Tibial nerve (tissue), 4 donors: ENCODE results near the gene GORAB. TPM values are rescaled to one million over a fixed set of nuclear protein-coding genes. Genes with fewer than 3 reads are reported as not detected.

Experiments used
- DNase-seq, 2 donors: peaks; one replicate each; pipeline ENCODE4 v3.0.0-alpha.2; 2019; ENCODE audit warnings: low spot score in 2 of 2
- H3K27ac ChIP-seq, 4 donors: fragments of 200-600 bp; sonication (generic) in 3 of 4; one replicate each; pipeline ENCODE4 v1.5.1; 2017 to 2019; ENCODE audit warnings: mild to moderate bottlenecking in 1 of 4
- H3K27me3 ChIP-seq, 2 donors: fragments of 200-600 bp; sonication (generic) in 1 of 2; one replicate each; pipeline versions ENCODE4 v1.5.1 to v1.6.0; 2017 to 2019
- H3K36me3 ChIP-seq, 3 donors: fragments of 200-600 bp; sonication (generic); one replicate each; pipeline ENCODE4 v1.5.1; 2018 to 2019
- H3K4me1 ChIP-seq, 4 donors: fragments of 200-600 bp; sonication (generic) in 3 of 4; one replicate each; pipeline ENCODE4 v1.5.1; 2017 to 2019
- H3K4me3 ChIP-seq, 4 donors: fragments of 200-600 bp; sonication (generic) in 3 of 4; one replicate each; pipeline ENCODE4 v1.5.1; 2017 to 2019; ENCODE audit warnings: mild to moderate bottlenecking in 1 of 4, moderate library complexity in 1 of 4
- H3K9me3 ChIP-seq, 4 donors: fragments of 200-600 bp; sonication (generic) in 3 of 4; one replicate each; pipeline ENCODE4 v1.5.1; 2017 to 2019
- EP300 ChIP-seq, 2 donors: sonication (generic); formaldehyde crosslinking; IDR thresholded peaks; one replicate each; pipeline ENCODE4 v1.6.1; 2017; ENCODE audit warnings: antibody characterized with exemption in 2 of 2, mild to moderate bottlenecking in 1 of 2
- POLR2A ChIP-seq, 2 donors: fragments of 450-650 bp; IDR thresholded peaks; one replicate each; pipeline ENCODE4 v1.6.1; 2017; ENCODE audit warnings: antibody characterized with exemption in 2 of 2, mild to moderate bottlenecking in 2 of 2, moderate library complexity in 2 of 2
- WGBS, 2 donors: methylation state at CpG; one replicate each; pipeline ENCODE4 v1.1.5; 2018; 5-methylcytosine and 5-hydroxymethylcytosine counted together
- total RNA-seq, 4 donors: library from RNA; depleted of rRNA; stranded (reverse); fragments of >200 nt; gene quantifications; one replicate each; pipeline ENCODE4 v1.1.0, GENCODE V29; 2016
- TF ChIP-seq, protein P1 (sequence below), 5 experiments: fragments of 200-600 bp in 3 of 5; fragments of 450-650 bp in 2 of 5; sonication (generic) in 3 of 5; IDR thresholded peaks; one replicate each; pipeline ENCODE4 v1.5.1; 2016 to 2019; ENCODE audit warnings: antibody characterized with exemption in 5 of 5, mild to moderate bottlenecking in 3 of 5, moderate library complexity in 2 of 5

GORAB gene, protein sequence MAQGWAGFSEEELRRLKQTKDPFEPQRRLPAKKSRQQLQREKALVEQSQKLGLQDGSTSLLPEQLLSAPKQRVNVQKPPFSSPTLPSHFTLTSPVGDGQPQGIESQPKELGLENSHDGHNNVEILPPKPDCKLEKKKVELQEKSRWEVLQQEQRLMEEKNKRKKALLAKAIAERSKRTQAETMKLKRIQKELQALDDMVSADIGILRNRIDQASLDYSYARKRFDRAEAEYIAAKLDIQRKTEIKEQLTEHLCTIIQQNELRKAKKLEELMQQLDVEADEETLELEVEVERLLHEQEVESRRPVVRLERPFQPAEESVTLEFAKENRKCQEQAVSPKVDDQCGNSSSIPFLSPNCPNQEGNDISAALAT
- 10 to 100 TPM in 3 of 4 donors, 1 to 10 TPM in 1; 8.6 to 35.2 (median 11.2) TPM for total RNA-seq

GRCh38 chr1:170531758-170532657 lies at the start of gene GORAB:
Gene GORAB (plus strand): TSS chr1:170532166. CDS start chr1:170532224, 58 bp downstream.
- Histone ChIP-seq H3K4me3 (peak within 1 kb of the TSS; percentile 67 to 80 (median 76)), H3K27me3 (no peaks in the 10 kb centered on the region), H3K27ac (peak within 1 kb of the TSS; percentile 65 to 94 (median 88)), H3K9me3 (no peaks in the 10 kb centered on the region), H3K4me1 (peaks cover 0 to 30% (median 6%) of the 10 kb centered on the region in 4 donors), H3K36me3 (no peaks in the 10 kb centered on the region)
- WGBS, 2 donors = 0% methylated on average over 36 of the region's 36 CpGs
- DNase-seq = peak; percentile 83 to 88
- peak in 1 of 2 donors; percentile 64 for TF ChIP-seq POLR2A (IDR thresholded peaks at IDR 0.05)
- peak in 1 of 2 donors; percentile 89 for TF ChIP-seq EP300 (IDR thresholded peaks at IDR 0.05)
- TF ChIP-seq, protein P1, sequence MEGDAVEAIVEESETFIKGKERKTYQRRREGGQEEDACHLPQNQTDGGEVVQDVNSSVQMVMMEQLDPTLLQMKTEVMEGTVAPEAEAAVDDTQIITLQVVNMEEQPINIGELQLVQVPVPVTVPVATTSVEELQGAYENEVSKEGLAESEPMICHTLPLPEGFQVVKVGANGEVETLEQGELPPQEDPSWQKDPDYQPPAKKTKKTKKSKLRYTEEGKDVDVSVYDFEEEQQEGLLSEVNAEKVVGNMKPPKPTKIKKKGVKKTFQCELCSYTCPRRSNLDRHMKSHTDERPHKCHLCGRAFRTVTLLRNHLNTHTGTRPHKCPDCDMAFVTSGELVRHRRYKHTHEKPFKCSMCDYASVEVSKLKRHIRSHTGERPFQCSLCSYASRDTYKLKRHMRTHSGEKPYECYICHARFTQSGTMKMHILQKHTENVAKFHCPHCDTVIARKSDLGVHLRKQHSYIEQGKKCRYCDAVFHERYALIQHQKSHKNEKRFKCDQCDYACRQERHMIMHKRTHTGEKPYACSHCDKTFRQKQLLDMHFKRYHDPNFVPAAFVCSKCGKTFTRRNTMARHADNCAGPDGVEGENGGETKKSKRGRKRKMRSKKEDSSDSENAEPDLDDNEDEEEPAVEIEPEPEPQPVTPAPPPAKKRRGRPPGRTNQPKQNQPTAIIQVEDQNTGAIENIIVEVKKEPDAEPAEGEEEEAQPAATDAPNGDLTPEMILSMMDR (IDR thresholded peaks at IDR 0.05) = no peak

- Histone ChIP-seq H3K9me3 (no peaks in the 10 kb centered on the region), H3K27me3 (no peaks in the 10 kb centered on the region), H3K4me1 (peaks cover 0 to 7% (median 0%) of the 10 kb centered on the region in 4 donors), H3K36me3 (no peaks in the 10 kb centered on the region), H3K4me3 (no peak overlapping the region), H3K27ac (no peak overlapping the region)
- WGBS, 2 donors = 22 to 30% methylated on average over 5 of the region's 5 CpGs
- no peak for DNase-seq
- TF ChIP-seq, protein P1 (IDR thresholded peaks at IDR 0.05) = no peak
- TF ChIP-seq POLR2A (IDR thresholded peaks at IDR 0.05) (no peak), EP300 (IDR thresholded peaks at IDR 0.05) (no peak)
Measured at GRCh38 chr1:170483051-170483450, 48.9 kb upstream of the GORAB start.

DNA sequence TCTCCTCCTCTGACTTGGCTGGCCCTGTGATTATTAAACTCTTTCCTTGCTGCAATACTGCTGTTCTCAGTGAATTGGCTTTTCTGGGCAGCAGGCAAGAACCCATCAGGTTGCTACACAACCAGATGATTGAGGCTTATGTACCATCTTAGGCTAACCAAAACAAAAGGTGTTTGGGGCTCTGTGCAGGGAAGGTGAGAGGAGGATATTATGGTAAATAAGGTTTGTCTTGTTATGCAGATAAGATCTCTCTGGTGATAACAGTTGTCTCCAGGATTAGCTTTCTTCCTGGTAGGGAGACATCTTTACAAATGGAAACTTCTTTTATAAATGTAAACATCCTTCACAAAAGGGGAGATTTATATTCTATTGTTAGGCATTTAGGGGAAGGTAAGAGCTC lies 44.5 kb upstream of the GORAB start:
- H3K36me3 ChIP-seq = no peaks in the 10 kb centered on the region
- H3K4me3 ChIP-seq = no peak overlapping the region
- H3K4me1 ChIP-seq = peaks cover 0 to 7% (median 0%) of the 10 kb centered on the region in 4 donors
- no peak for TF ChIP-seq EP300 (IDR thresholded peaks at IDR 0.05)
- TF ChIP-seq, protein P1 (IDR thresholded peaks at IDR 0.05) = no peak
- no peak for TF ChIP-seq POLR2A (IDR thresholded peaks at IDR 0.05)
- no peaks in the 10 kb centered on the region for H3K9me3 ChIP-seq
- no peak overlapping the region for H3K27ac ChIP-seq
- DNase-seq = no peak
- no peaks in the 10 kb centered on the region for H3K27me3 ChIP-seq

DNA sequence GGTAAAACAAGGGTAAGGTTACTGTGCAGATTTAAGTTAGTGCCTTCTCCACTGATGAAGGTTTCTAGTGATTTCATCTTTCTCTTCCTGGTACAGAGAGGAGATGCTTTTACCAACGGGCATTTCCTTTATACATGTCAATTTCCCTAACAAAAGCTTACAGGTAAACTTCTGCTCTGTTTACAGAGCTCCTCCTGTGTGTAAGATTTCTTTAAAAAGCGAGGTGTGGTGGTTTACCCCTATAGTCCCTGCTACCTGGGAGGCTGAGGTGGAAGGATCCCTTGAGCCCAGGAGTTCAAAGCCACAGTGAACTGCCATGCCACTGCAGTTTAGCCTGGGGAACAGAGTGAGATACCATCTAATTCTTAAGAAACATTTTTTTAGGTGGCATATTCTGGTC lies 40.7 kb upstream of the GORAB start:
- 77 to 88% methylated on average over 2 of the region's 2 CpGs for WGBS, 2 donors
- H3K4me1 ChIP-seq = peaks cover 0 to 11% (median 0%) of the 10 kb centered on the region in 4 donors
- DNase-seq = no peak
- no peak overlapping the region for H3K4me3 ChIP-seq
- H3K27me3 ChIP-seq = no peaks in the 10 kb centered on the region
- H3K27ac ChIP-seq = no peak overlapping the region
- no peaks in the 10 kb centered on the region for H3K36me3 ChIP-seq
- no peaks in the 10 kb centered on the region for H3K9me3 ChIP-seq
- no peak for TF ChIP-seq EP300 (IDR thresholded peaks at IDR 0.05)
- no peak for TF ChIP-seq POLR2A (IDR thresholded peaks at IDR 0.05)

DNA sequence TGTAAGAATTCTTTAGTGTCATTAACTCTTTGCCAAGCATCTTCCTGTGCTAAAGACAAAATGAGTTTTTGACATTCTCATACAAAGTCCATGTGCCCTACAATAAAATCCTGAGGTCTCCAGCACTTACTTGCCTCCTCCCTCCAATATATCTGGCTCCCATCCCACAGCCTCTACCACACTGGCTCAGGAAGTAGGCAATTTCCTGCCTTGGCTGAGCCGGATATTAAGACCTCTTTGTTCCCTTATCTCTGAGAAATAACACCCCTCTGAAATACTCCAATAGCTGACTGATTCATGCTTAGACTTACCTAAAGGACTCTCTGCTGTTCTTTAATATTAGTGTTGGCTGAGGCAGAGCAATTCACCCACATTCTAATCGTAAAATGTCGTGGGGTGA lies 37.6 kb upstream of the GORAB start:
- Histone ChIP-seq H3K36me3 (no peaks in the 10 kb centered on the region), H3K27me3 (no peaks in the 10 kb centered on the region), H3K9me3 (no peaks in the 10 kb centered on the region), H3K4me3 (no peak overlapping the region), H3K27ac (peak overlapping the region in 1 of 4 donors; percentile 43), H3K4me1 (peaks cover 0 to 18% (median 0%) of the 10 kb centered on the region in 4 donors)
- WGBS, 2 donors = 5 to 14% methylated on average over 3 of the region's 3 CpGs
- DNase-seq = no peak
- TF ChIP-seq, protein P1 (IDR thresholded peaks at IDR 0.05) = no peak
- peak in 1 of 2 donors; percentile 46 for TF ChIP-seq EP300 (IDR thresholded peaks at IDR 0.05)
- TF ChIP-seq POLR2A (IDR thresholded peaks at IDR 0.05) = no peak
